Measurements from ENCODE around the gene MEOX2. TPM values are rescaled to one million over a fixed set of nuclear protein-coding genes. Genes with fewer than 3 reads are reported as not detected.

The MEOX2 gene
- total and polyA plus RNA-seq, 2 of the 8 experiments (the other 6 are each of a cell fraction or from before 2014, with no cell fraction given): 0.05 to 0.19 TPM

DNA sequence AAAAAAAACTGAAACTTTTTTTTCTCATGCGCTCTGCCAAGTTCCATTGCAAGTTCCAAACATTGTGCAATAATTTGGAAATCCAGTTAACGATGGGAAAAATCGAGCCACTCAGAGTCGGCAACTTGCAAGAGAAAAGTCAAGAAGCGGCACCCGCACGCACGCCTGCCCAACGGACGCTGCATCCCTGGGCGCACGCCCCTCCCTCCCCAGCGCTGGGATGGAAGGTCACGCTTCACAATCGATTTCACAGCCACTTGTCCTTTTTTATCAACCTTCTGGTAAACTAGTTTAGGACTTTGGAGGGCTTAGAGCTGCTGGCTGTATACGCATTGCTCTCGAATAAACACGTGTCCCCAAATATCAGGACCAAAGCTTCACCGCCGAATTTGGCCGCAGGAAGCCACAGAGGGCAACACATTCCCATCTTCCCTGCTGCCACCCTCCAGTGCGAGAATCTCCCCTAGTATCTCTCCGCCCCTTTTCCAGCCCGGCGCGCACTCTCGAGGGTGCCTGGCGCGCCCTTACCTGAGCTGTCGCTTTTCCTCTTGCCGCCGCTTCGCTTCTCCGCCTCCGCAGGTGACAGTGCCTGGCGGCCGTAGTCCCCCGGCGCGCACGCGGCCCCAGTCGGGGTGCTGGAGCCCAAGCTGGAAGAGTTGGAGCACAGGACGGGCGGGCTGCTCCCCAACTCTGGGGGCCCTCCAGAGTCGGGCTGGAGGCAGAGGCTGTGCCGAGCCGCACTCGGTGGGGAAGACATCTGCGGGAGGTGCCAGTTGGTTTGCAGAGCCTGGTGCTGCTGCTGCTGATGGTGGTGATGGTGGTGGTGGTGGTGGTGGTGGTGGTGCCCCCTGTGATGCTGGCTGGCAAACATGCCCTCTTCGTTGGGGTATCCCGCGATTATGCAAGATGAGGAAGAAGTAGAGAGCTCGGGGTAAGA lies 857 bp downstream of the MEOX2 start:
- peak overlapping the region; percentile 77 to 97 for H3K4me2 ChIP-seq (ENCODE audit: insufficient read depth in 1 of 2, low read depth in 2 of 2, low read length in 2 of 2)
- TF ChIP-seq, protein P1, sequence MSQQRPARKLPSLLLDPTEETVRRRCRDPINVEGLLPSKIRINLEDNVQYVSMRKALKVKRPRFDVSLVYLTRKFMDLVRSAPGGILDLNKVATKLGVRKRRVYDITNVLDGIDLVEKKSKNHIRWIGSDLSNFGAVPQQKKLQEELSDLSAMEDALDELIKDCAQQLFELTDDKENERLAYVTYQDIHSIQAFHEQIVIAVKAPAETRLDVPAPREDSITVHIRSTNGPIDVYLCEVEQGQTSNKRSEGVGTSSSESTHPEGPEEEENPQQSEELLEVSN (IDR thresholded peaks at IDR 0.05): peak; percentile 68
- TF ChIP-seq RBBP5 (IDR thresholded peaks at IDR 0.05; ENCODE audit: borderline replicate concordance, low read depth, low read length) (peak; percentile 73; the same call in 1 of the 2 replicates), GABPA (IDR thresholded peaks at IDR 0.05; ENCODE audit: borderline replicate concordance, insufficient read depth, low read length) (no peak), KDM1A (IDR thresholded peaks at IDR 0.05; ENCODE audit: borderline replicate concordance, low read length) (0 out of 2 replicates have a peak, but pooled peaks have one; percentile 14), FOSL1 (IDR thresholded peaks at IDR 0.05; ENCODE audit: insufficient read depth, low read depth, low read length) (no peak), JUND (IDR thresholded peaks at IDR 0.05; ENCODE audit: low read length) (no peak), CEBPB (IDR thresholded peaks at IDR 0.05; ENCODE audit: low read depth, low read length) (peak; percentile 58; the same call in 1 of the 2 replicates), KDM5A (IDR thresholded peaks at IDR 0.05; ENCODE audit: low read length) (no peak)
- TF ChIP-seq, protein P2, sequence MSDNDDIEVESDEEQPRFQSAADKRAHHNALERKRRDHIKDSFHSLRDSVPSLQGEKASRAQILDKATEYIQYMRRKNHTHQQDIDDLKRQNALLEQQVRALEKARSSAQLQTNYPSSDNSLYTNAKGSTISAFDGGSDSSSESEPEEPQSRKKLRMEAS (IDR thresholded peaks at IDR 0.05): peak; percentile 70; the same call in 1 of the 2 replicates

More for the DNA sequence above, 857 bp downstream of the MEOX2 start:
- Histone ChIP-seq H4K20me1 (replicated peaks in 1 of 2; ENCODE audit: control insufficient read depth in 1 of 2, insufficient read depth in 2 of 2, low read length in 2 of 2) (peaks cover 0 to 1% of the 10 kb centered on the region in 2 experiments), H3K14ac (ENCODE audit: insufficient read length) (no peak overlapping the region), H3K9me3 (ENCODE audit: insufficient read depth in 2 of 2, low read depth in 1 of 2, low read length in 1 of 2) (no peaks in the 10 kb centered on the region), H2BK15ac (ENCODE audit: low read length) (no peak overlapping the region), H3K4me3 (ENCODE audit: extremely low read depth in 1 of 4, insufficient read depth in 2 of 4, low read depth in 3 of 4, low read length in 4 of 4) (peak overlapping the region; percentile 28 to 67 (median 41)), H2BK5ac (ENCODE audit: low read depth, low read length) (no peak overlapping the region), H3K9ac (replicated peaks in 1 of 4; ENCODE audit: extremely low read depth in 1 of 4, low read depth in 3 of 4, low read length in 3 of 4) (no peak overlapping the region), H3K4me1 (replicated peaks in 1 of 4; ENCODE audit: control insufficient read depth in 3 of 4, insufficient read depth in 4 of 4, low read length in 3 of 4) (peaks cover 0 to 25% (median 9%) of the 10 kb centered on the region in 4 experiments; a peak in 6 of 7 replicates), H2AFZ (ENCODE audit: low read length) (peak overlapping the region; percentile 44; the same call in 1 of the 2 replicates), H2BK120ac (replicated peaks; ENCODE audit: low read depth, low read length) (no peak overlapping the region), H4K91ac (replicated peaks; ENCODE audit: insufficient read length, low read length) (no peak overlapping the region), H3K36me3 (ENCODE audit: control insufficient read depth in 2 of 4, insufficient read depth in 4 of 4, low read length in 3 of 4) (no peaks in the 10 kb centered on the region), H3K4ac (replicated peaks; ENCODE audit: insufficient read length, low read depth, low read length) (no peak overlapping the region), H3K27me3 (replicated peaks in 1 of 4; ENCODE audit: control insufficient read depth in 3 of 4, extremely low read depth in 1 of 4, insufficient read depth in 3 of 4, low read length in 3 of 4) (peaks cover 22 to 50% (median 43%) of the 10 kb centered on the region in 4 experiments), H3K79me1 (ENCODE audit: low read depth, low read length) (no peaks in the 10 kb centered on the region), H3K79me2 (ENCODE audit: control insufficient read depth in 1 of 2, insufficient read depth in 2 of 2, low read length in 2 of 2) (no peaks in the 10 kb centered on the region), H4K8ac (ENCODE audit: extremely low read depth, insufficient read depth, low read length) (no peak overlapping the region; the same call in 1 of the 2 replicates), H3K23me2 (ENCODE audit: low read depth, low read length) (peaks cover 20% of the 10 kb centered on the region; the same call in 1 of the 2 replicates), H3K56ac (replicated peaks; ENCODE audit: insufficient read length, low read depth, low read length) (no peak overlapping the region), H2AK5ac (ENCODE audit: low read depth, low read length) (no peak overlapping the region), H3K18ac (ENCODE audit: extremely low read depth, low read length) (no peak overlapping the region), H3K23ac (ENCODE audit: insufficient read length) (no peak overlapping the region), H2BK20ac (ENCODE audit: low read length) (no peak overlapping the region), H3K27ac (ENCODE audit: low read depth, low read length) (no peak overlapping the region), H2BK12ac (ENCODE audit: low read depth, low read length) (no peak overlapping the region; the same call in 1 of the 2 replicates), H4K5ac (ENCODE audit: insufficient read length, low read depth, low read length) (no peak overlapping the region)
- 5% methylated on average over 37 of the region's 54 CpGs; no CpG with 5 or more reads in 1 of the 2 experiments for WGBS, 2 experiments (ENCODE audit: extremely low coverage in 1 of 2, insufficient coverage in 1 of 2, insufficient read length in 1 of 2, insufficient replicate concordance in 2 of 2, low coverage in 1 of 2, low lambda C conversion rate in 2 of 2, missing lambda C conversion rate in 1 of 2)
- FAIRE-seq (no peak), DNase-seq (ENCODE audit: low read depth in 1 of 2, low spot score in 2 of 2) (peak in 1 of 2 experiments; percentile 75)
- CTCF ChIA-PET (ENCODE audit: partially characterized antibody): interaction anchor here (0.6 to 2.2 kb wide), 9 partner anchors 26 to 413 kb away, joined by 3 to 12 read pairs (median 3); no protein-coding TSS in a partner anchor
- POLR2A ChIA-PET (ENCODE audit: partially characterized antibody): no interaction called here

Measured in H1 (cell line).